Osteoblast (primary cell): ENCODE results near the gene MICAL3. TPM values are rescaled to one million over a fixed set of nuclear protein-coding genes. Genes with fewer than 3 reads are reported as not detected.

Source experiments
- DNase-seq: peaks from one replicate; pipeline ENCODE4 v3.0.0; 2011; ENCODE audit warnings: low spot score, mixed read lengths; ENCODE audit not compliant: insufficient read length; ENCODE audit errors: missing footprints
- H2AFZ ChIP-seq: 2 replicates; pipeline ENCODE4 v1.6.0; 2011; ENCODE audit warnings: mild to moderate bottlenecking, low read length
- H3K27ac ChIP-seq: 2 replicates; pipeline ENCODE4 v1.5.1; 2011; ENCODE audit warnings: mild to moderate bottlenecking, low read depth, low read length, moderate library complexity
- H3K27me3 ChIP-seq: 2 replicates; pipeline ENCODE4 v1.6.0; 2012; ENCODE audit warnings: mild to moderate bottlenecking, control low read depth, inconsistent platforms, low read length, moderate library complexity; ENCODE audit not compliant: insufficient read depth
- H3K36me3 ChIP-seq: 2 replicates; pipeline ENCODE4 v1.5.1; 2011; ENCODE audit warnings: mild to moderate bottlenecking, low read length, control low read depth, moderate library complexity; ENCODE audit not compliant: insufficient read depth
- H3K4me1 ChIP-seq: 2 replicates; pipeline ENCODE4 v1.5.1; 2011; ENCODE audit warnings: mild to moderate bottlenecking, low read length, control low read depth, moderate library complexity; ENCODE audit not compliant: insufficient read depth
- H3K4me2 ChIP-seq: 2 replicates; pipeline ENCODE4 v1.6.0; 2011; ENCODE audit warnings: mild to moderate bottlenecking, low read length; ENCODE audit not compliant: insufficient read depth
- H3K4me3 ChIP-seq: fragments of 200-600 bp; sonication (generic); 3 replicates; pipeline ENCODE4 v1.5.1; 2012; ENCODE audit warnings: mild to moderate bottlenecking, low read length, inconsistent platforms; ENCODE audit not compliant: insufficient read depth
- H3K79me2 ChIP-seq: 2 replicates; pipeline ENCODE4 v1.6.0; 2012; ENCODE audit warnings: mild to moderate bottlenecking, low read length, control low read depth, inconsistent platforms; ENCODE audit not compliant: insufficient read depth
- H3K9me3 ChIP-seq: 2 replicates; pipeline ENCODE4 v1.5.1; 2011; ENCODE audit warnings: low read depth, low read length, control low read depth
- H4K20me1 ChIP-seq: 2 replicates; pipeline ENCODE4 v1.6.0; 2012; ENCODE audit warnings: mild to moderate bottlenecking, low read length, control low read depth; ENCODE audit not compliant: insufficient read depth
- CTCF ChIP-seq: IDR thresholded peaks from 2 replicates; pipeline ENCODE4 v1.5.1; 2011; ENCODE audit warnings: mild to moderate bottlenecking, low read depth, low read length, moderate library complexity; ENCODE audit errors: extremely low read depth
- total RNA-seq: library from RNA; depleted of rRNA; stranded (reverse); fragments of >200 nt; gene quantifications from 2 replicates; pipeline ENCODE4 v1.2.3, GENCODE V29; 2012

The MICAL3 gene
- total RNA-seq, 1 donor: 35.1 TPM

- Histone ChIP-seq H3K36me3 (peaks cover 5% of the 10 kb centered on the region), H3K27me3 (no peaks in the 10 kb centered on the region), H3K9me3 (no peaks in the 10 kb centered on the region), H3K79me2 (no peaks in the 10 kb centered on the region), H3K4me2 (no peak overlapping the region), H2AFZ (no peak overlapping the region), H3K27ac (no peak overlapping the region), H3K4me3 (no peak overlapping the region), H4K20me1 (peaks cover 10% of the 10 kb centered on the region), H3K4me1 (no peaks in the 10 kb centered on the region)
- peak; percentile 95 for DNase-seq
- peak; percentile 67 for TF ChIP-seq CTCF
Measured at GRCh38 chr22:17742527-17742902, 281.8 kb downstream of the MICAL3 start.

GRCh38 chr22:17741866-17742526, 282.4 kb downstream of the MICAL3 start:
- no peak for TF ChIP-seq CTCF
- Histone ChIP-seq H3K27me3 (no peaks in the 10 kb centered on the region), H3K4me2 (no peak overlapping the region), H3K4me3 (no peak overlapping the region), H3K9me3 (no peaks in the 10 kb centered on the region), H3K27ac (no peak overlapping the region), H2AFZ (no peak overlapping the region), H3K4me1 (no peaks in the 10 kb centered on the region), H3K36me3 (peaks cover 5% of the 10 kb centered on the region), H3K79me2 (no peaks in the 10 kb centered on the region), H4K20me1 (peaks cover 10% of the 10 kb centered on the region)
- DNase-seq: peak; percentile 62

- no peak for TF ChIP-seq CTCF
- Histone ChIP-seq H4K20me1 (peaks cover 10% of the 10 kb centered on the region), H3K9me3 (no peaks in the 10 kb centered on the region), H3K79me2 (no peaks in the 10 kb centered on the region), H3K27ac (no peak overlapping the region), H3K4me2 (no peak overlapping the region), H3K4me3 (no peak overlapping the region), H3K36me3 (peaks cover 18% of the 10 kb centered on the region), H3K4me1 (peaks cover 4% of the 10 kb centered on the region), H3K27me3 (no peaks in the 10 kb centered on the region), H2AFZ (no peak overlapping the region)
- DNase-seq: no peak
Measured at GRCh38 chr22:17739196-17739975, 285.0 kb downstream of the MICAL3 start.

- no peak for TF ChIP-seq CTCF
- DNase-seq: no peak
- H3K4me1 ChIP-seq: peaks cover 12% of the 10 kb centered on the region
- no peak overlapping the region for H2AFZ ChIP-seq
- H3K79me2 ChIP-seq: no peaks in the 10 kb centered on the region
- no peaks in the 10 kb centered on the region for H3K27me3 ChIP-seq
- H4K20me1 ChIP-seq: peaks cover 10% of the 10 kb centered on the region
- no peak overlapping the region for H3K27ac ChIP-seq
- H3K36me3 ChIP-seq: peaks cover 19% of the 10 kb centered on the region
- no peak overlapping the region for H3K4me3 ChIP-seq
- H3K9me3 ChIP-seq: no peaks in the 10 kb centered on the region
- no peak overlapping the region for H3K4me2 ChIP-seq
Measured at GRCh38 chr22:17738386-17739128, 285.8 kb downstream of the MICAL3 start.
